Measurements from ENCODE around the gene SLC1A2. TPM values are rescaled to one million over a fixed set of nuclear protein-coding genes. Genes with fewer than 3 reads are reported as not detected.
A peak's percentile ranks its signal among the peaks of the same experiment; 100 is the strongest.

The SLC1A2 gene
- total and polyA plus RNA-seq, 2 donors: 0.38 to 0.71 TPM

GRCh38 chr11:35338921-35339320 is 80.4 kb downstream of the SLC1A2 start:
- no peak for DNase-seq (ENCODE audit: low read depth in 6 of 9, low spot score in 9 of 9)
- Histone ChIP-seq H3K4me3 (ENCODE audit: low read length in 2 of 2) (no peak overlapping the region), H3K27ac (ENCODE audit: low read depth in 1 of 2, low read length in 1 of 2) (no peak overlapping the region), H3K9me3 (ENCODE audit: control insufficient read depth in 2 of 2, insufficient read depth in 1 of 2, low read length in 1 of 2) (no peaks in the 10 kb centered on the region), H3K27me3 (ENCODE audit: control insufficient read depth in 2 of 2, insufficient read depth in 1 of 2, low read length in 1 of 2) (no peaks in the 10 kb centered on the region), H3K4me1 (ENCODE audit: control insufficient read depth in 2 of 2, insufficient read depth in 2 of 2, low read length in 2 of 2) (no peaks in the 10 kb centered on the region), H3K36me3 (ENCODE audit: control insufficient read depth in 2 of 2, insufficient read depth in 2 of 2, low read length in 1 of 2) (no peaks in the 10 kb centered on the region)
- WGBS: 95% methylated on average over 2 of the region's 2 CpGs

GRCh38 chr11:35337914-35338305 is 81.4 kb downstream of the SLC1A2 start:
- H3K4me1 ChIP-seq (ENCODE audit: control insufficient read depth in 2 of 2, insufficient read depth in 2 of 2, low read length in 2 of 2): no peaks in the 10 kb centered on the region
- WGBS: 97% methylated on average over 2 of the region's 2 CpGs
- DNase-seq (ENCODE audit: low read depth in 6 of 9, low spot score in 9 of 9): no peak
- H3K9me3 ChIP-seq (ENCODE audit: control insufficient read depth in 2 of 2, insufficient read depth in 1 of 2, low read length in 1 of 2): no peaks in the 10 kb centered on the region
- no peak overlapping the region for H3K4me3 ChIP-seq (ENCODE audit: low read length in 2 of 2)
- no peaks in the 10 kb centered on the region for H3K36me3 ChIP-seq (ENCODE audit: control insufficient read depth in 2 of 2, insufficient read depth in 2 of 2, low read length in 1 of 2)
- H3K27me3 ChIP-seq (ENCODE audit: control insufficient read depth in 2 of 2, insufficient read depth in 1 of 2, low read length in 1 of 2): no peaks in the 10 kb centered on the region
- no peak overlapping the region for H3K27ac ChIP-seq (ENCODE audit: low read depth in 1 of 2, low read length in 1 of 2)

DNA sequence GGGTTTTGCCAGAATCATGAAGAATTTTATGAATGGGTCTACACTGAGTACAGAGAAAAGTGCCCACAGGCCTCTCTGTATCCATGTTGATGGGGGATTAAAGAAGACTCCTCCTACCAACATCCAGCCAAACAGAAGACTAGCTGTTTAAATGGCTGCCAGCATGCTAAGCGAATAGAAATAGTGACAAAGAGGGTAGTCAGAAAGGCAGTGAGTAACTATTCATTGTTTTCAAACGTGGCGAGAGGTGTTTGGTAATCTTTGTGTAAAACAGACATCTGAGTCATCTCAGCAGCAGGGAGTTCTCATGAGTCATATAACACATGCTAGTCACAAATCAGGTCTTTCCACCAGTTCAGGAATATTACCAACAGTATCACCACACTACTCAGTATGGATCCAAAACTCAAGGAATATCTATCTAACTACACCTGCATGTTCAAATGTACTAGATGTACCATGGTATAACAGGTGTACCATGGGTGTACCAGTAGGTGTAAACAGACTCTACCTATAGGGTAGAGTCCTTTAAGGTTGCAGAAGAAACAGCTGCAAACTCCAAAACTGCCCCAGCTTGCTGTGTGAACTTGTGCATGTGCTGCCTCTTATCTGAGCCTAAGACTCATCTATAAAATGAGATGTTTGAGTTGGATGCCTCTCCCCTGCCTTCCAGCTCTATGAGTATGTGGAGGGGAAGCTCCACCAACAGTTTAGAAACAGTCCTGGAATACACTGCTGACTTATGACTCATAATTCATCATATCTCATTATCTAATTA is 82.0 kb downstream of the SLC1A2 start:
- Histone ChIP-seq H3K4me1 (ENCODE audit: control insufficient read depth in 2 of 2, insufficient read depth in 2 of 2, low read length in 2 of 2) (no peaks in the 10 kb centered on the region), H3K9me3 (ENCODE audit: control insufficient read depth in 2 of 2, insufficient read depth in 1 of 2, low read length in 1 of 2) (no peaks in the 10 kb centered on the region), H3K36me3 (ENCODE audit: control insufficient read depth in 2 of 2, insufficient read depth in 2 of 2, low read length in 1 of 2) (no peaks in the 10 kb centered on the region), H3K27ac (ENCODE audit: low read depth in 1 of 2, low read length in 1 of 2) (no peak overlapping the region), H3K27me3 (ENCODE audit: control insufficient read depth in 2 of 2, insufficient read depth in 1 of 2, low read length in 1 of 2) (no peaks in the 10 kb centered on the region), H3K4me3 (ENCODE audit: low read length in 2 of 2) (no peak overlapping the region)
- no peak for DNase-seq (ENCODE audit: low read depth in 6 of 9, low spot score in 9 of 9)
- WGBS: 92% methylated on average over 3 of the region's 3 CpGs

DNA sequence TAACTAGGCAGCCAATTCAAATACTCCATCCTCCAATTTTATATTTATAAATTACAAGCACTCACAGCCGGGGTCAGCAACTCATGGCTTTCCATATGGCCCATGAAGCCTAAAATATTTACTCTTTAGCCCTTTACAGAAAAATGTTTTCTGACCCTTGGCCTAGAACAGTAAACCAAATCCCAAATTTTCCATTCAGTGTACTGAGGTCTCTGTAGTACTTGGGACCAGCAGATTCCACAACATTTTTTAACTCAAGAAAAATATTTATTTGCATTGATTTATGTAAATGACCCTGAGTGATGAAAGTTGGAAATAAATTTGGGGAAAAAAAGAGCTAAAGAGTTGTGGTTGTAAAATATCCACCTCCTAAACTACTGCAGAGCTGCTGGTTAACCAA is 82.6 kb downstream of the SLC1A2 start:
- no peaks in the 10 kb centered on the region for H3K27me3 ChIP-seq (ENCODE audit: control insufficient read depth in 2 of 2, insufficient read depth in 1 of 2, low read length in 1 of 2)
- H3K4me1 ChIP-seq (ENCODE audit: control insufficient read depth in 2 of 2, insufficient read depth in 2 of 2, low read length in 2 of 2): no peaks in the 10 kb centered on the region
- no peak for DNase-seq (ENCODE audit: low read depth in 6 of 9, low spot score in 9 of 9)
- H3K4me3 ChIP-seq (ENCODE audit: low read length in 2 of 2): no peak overlapping the region
- 99% methylated on average over 1 of the region's 1 CpG for WGBS
- no peaks in the 10 kb centered on the region for H3K36me3 ChIP-seq (ENCODE audit: control insufficient read depth in 2 of 2, insufficient read depth in 2 of 2, low read length in 1 of 2)
- no peak overlapping the region for H3K27ac ChIP-seq (ENCODE audit: low read depth in 1 of 2, low read length in 1 of 2)
- no peaks in the 10 kb centered on the region for H3K9me3 ChIP-seq (ENCODE audit: control insufficient read depth in 2 of 2, insufficient read depth in 1 of 2, low read length in 1 of 2)

- H3K9me3 ChIP-seq (ENCODE audit: control insufficient read depth in 2 of 2, insufficient read depth in 1 of 2, low read length in 1 of 2): no peaks in the 10 kb centered on the region
- H3K27me3 ChIP-seq (ENCODE audit: control insufficient read depth in 2 of 2, insufficient read depth in 1 of 2, low read length in 1 of 2): no peaks in the 10 kb centered on the region
- H3K36me3 ChIP-seq (ENCODE audit: control insufficient read depth in 2 of 2, insufficient read depth in 2 of 2, low read length in 1 of 2): no peaks in the 10 kb centered on the region
- H3K4me3 ChIP-seq (ENCODE audit: low read length in 2 of 2): no peak overlapping the region
- H3K4me1 ChIP-seq (ENCODE audit: control insufficient read depth in 2 of 2, insufficient read depth in 2 of 2, low read length in 2 of 2): peaks cover 0 to 14% of the 10 kb centered on the region in 2 donors
- no peak overlapping the region for H3K27ac ChIP-seq (ENCODE audit: low read depth in 1 of 2, low read length in 1 of 2)
- DNase-seq (ENCODE audit: low read depth in 6 of 9, low spot score in 9 of 9): no peak
- WGBS: 98% methylated on average over 2 of the region's 2 CpGs
Observed at GRCh38 chr11:35335226-35335625, 84.1 kb downstream of the SLC1A2 start.

DNA sequence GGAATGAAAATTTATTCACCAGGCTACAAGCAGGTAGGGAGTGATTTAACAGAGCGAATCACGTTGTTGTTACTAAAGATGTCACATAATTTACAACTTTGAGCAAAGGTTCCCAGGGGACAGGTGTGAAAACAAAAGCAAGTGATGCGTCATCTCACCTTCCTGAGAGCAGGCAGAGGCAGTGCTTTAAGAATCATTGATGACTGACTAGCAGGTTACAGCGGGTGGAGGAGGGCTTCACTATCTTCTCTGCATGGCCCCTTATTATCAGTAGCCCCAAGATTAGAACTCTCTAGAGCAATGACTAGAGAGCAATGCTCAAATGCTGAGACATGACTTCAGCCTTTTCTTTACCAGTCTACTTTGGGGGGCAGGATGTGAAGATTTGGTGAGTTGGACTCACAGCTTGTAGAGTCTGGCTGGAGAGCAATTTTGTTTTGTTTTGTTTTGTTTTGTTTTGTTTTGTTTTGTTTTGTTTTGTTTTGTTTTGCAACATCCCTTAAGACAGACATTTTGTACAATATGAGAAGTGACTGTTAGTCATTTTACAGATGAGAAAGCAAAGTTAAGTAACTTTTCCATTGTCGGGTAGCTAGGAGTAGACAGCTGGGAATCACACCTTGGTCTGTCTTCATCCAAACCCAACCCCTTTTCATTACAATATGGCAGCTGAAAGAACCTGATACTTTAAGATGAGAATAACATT is 84.8 kb downstream of the SLC1A2 start:
- 96% methylated on average over 5 of the region's 5 CpGs for WGBS
- DNase-seq (ENCODE audit: low read depth in 6 of 9, low spot score in 9 of 9): no peak
- Histone ChIP-seq H3K36me3 (ENCODE audit: control insufficient read depth in 2 of 2, insufficient read depth in 2 of 2, low read length in 1 of 2) (no peaks in the 10 kb centered on the region), H3K9me3 (ENCODE audit: control insufficient read depth in 2 of 2, insufficient read depth in 1 of 2, low read length in 1 of 2) (no peaks in the 10 kb centered on the region), H3K4me1 (ENCODE audit: control insufficient read depth in 2 of 2, insufficient read depth in 2 of 2, low read length in 2 of 2) (peaks cover 3 to 18% of the 10 kb centered on the region in 2 donors), H3K27me3 (ENCODE audit: control insufficient read depth in 2 of 2, insufficient read depth in 1 of 2, low read length in 1 of 2) (no peaks in the 10 kb centered on the region), H3K4me3 (ENCODE audit: low read length in 2 of 2) (no peak overlapping the region), H3K27ac (ENCODE audit: low read depth in 1 of 2, low read length in 1 of 2) (no peak overlapping the region)

DNA sequence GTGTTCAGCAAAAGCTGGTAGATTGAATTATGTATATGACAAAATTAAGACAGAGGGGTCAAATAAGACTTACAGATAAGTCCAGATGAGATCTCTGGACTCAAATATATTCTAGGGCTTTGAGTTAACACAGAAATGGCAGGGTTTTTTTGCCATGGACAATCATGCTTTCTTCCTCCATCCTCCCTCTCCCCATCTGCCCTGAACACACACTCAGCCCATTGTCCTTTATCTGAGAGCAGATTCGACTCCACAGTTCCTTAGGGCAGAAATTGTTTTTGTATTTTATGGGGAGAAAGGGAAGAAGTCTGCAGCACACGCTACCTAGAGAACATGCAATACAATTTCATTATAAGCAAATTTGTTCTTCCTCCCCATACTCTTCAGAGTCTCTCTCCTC is 86.8 kb downstream of the SLC1A2 start:
- 98% methylated on average over 2 of the region's 2 CpGs for WGBS
- Histone ChIP-seq H3K4me3 (ENCODE audit: low read length in 2 of 2) (no peak overlapping the region), H3K27me3 (ENCODE audit: control insufficient read depth in 2 of 2, insufficient read depth in 1 of 2, low read length in 1 of 2) (no peaks in the 10 kb centered on the region), H3K9me3 (ENCODE audit: control insufficient read depth in 2 of 2, insufficient read depth in 1 of 2, low read length in 1 of 2) (no peaks in the 10 kb centered on the region), H3K36me3 (ENCODE audit: control insufficient read depth in 2 of 2, insufficient read depth in 2 of 2, low read length in 1 of 2) (no peaks in the 10 kb centered on the region), H3K27ac (ENCODE audit: low read depth in 1 of 2, low read length in 1 of 2) (no peak overlapping the region), H3K4me1 (ENCODE audit: control insufficient read depth in 2 of 2, insufficient read depth in 2 of 2, low read length in 2 of 2) (peaks cover 3 to 18% of the 10 kb centered on the region in 2 donors)
- no peak for DNase-seq (ENCODE audit: low read depth in 6 of 9, low spot score in 9 of 9)

- Histone ChIP-seq H3K9me3 (ENCODE audit: control insufficient read depth in 2 of 2, insufficient read depth in 1 of 2, low read length in 1 of 2) (peaks cover 0 to under 1% of the 10 kb centered on the region in 2 donors), H3K36me3 (ENCODE audit: control insufficient read depth in 2 of 2, insufficient read depth in 2 of 2, low read length in 1 of 2) (no peaks in the 10 kb centered on the region), H3K4me3 (ENCODE audit: low read length in 2 of 2) (no peak overlapping the region), H3K4me1 (ENCODE audit: control insufficient read depth in 2 of 2, insufficient read depth in 2 of 2, low read length in 2 of 2) (peaks cover 3 to 18% of the 10 kb centered on the region in 2 donors), H3K27me3 (ENCODE audit: control insufficient read depth in 2 of 2, insufficient read depth in 1 of 2, low read length in 1 of 2) (no peaks in the 10 kb centered on the region), H3K27ac (ENCODE audit: low read depth in 1 of 2, low read length in 1 of 2) (peak overlapping the region; percentile 77 to 79)
- peak in 8 of 9 donors; percentile 18 to 82 (median 48) for DNase-seq (ENCODE audit: low read depth in 6 of 9, low spot score in 9 of 9)
- 72% methylated on average over 2 of the region's 2 CpGs for WGBS
Observed at GRCh38 chr11:35330931-35331330, 88.4 kb downstream of the SLC1A2 start.

DNA sequence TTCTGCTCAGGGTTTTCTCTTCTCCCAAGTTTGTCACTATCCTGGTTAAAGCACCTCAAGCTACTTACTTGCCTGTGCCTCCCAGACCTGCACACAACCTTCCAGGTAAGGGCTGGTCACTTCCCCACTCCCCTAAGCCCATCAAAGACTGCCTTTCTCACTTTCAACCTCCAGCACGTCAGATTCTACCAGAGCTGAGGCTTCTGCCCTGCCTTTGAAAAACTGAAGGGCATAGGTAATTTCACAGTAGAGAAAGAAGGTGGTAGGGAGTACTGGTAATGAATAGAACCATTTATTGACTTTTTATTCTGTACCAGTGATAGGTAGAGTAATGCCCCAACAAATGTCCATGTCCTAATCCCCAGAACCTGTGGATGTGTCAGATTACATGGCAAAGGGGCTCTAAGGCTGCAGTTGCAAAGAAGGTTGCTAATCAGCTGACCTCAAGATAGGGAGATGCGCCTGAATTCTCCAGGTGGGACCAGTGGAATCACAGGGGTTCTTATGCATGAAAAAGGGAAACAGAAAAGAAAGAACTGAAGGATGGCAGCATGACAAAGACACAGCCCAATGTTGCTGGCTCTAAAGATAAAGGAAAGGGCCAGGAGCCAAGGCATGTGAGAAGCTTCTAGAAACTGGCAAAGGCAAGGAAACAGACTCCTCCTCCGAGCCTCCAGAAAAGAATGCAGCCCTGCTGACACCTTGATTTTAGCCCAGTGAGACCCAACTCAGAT is 89.0 kb downstream of the SLC1A2 start:
- peaks cover 3 to 18% of the 10 kb centered on the region in 2 donors for H3K4me1 ChIP-seq (ENCODE audit: control insufficient read depth in 2 of 2, insufficient read depth in 2 of 2, low read length in 2 of 2)
- no peaks in the 10 kb centered on the region for H3K27me3 ChIP-seq (ENCODE audit: control insufficient read depth in 2 of 2, insufficient read depth in 1 of 2, low read length in 1 of 2)
- no peak overlapping the region for H3K4me3 ChIP-seq (ENCODE audit: low read length in 2 of 2)
- H3K36me3 ChIP-seq (ENCODE audit: control insufficient read depth in 2 of 2, insufficient read depth in 2 of 2, low read length in 1 of 2): no peaks in the 10 kb centered on the region
- WGBS: 88% methylated on average over 3 of the region's 3 CpGs
- H3K27ac ChIP-seq (ENCODE audit: low read depth in 1 of 2, low read length in 1 of 2): peak overlapping the region; percentile 77 to 79
- peaks cover 0 to 3% of the 10 kb centered on the region in 2 donors for H3K9me3 ChIP-seq (ENCODE audit: control insufficient read depth in 2 of 2, insufficient read depth in 1 of 2, low read length in 1 of 2)
- DNase-seq (ENCODE audit: low read depth in 6 of 9, low spot score in 9 of 9): no peak
